ENCODE measurements around the gene CAMK2D.

- TF ChIP-seq ZFP3 (CRISPR knock-in tag; IDR thresholded peaks at IDR 0.05), result no peak
- TF ChIP-seq, protein P1, sequence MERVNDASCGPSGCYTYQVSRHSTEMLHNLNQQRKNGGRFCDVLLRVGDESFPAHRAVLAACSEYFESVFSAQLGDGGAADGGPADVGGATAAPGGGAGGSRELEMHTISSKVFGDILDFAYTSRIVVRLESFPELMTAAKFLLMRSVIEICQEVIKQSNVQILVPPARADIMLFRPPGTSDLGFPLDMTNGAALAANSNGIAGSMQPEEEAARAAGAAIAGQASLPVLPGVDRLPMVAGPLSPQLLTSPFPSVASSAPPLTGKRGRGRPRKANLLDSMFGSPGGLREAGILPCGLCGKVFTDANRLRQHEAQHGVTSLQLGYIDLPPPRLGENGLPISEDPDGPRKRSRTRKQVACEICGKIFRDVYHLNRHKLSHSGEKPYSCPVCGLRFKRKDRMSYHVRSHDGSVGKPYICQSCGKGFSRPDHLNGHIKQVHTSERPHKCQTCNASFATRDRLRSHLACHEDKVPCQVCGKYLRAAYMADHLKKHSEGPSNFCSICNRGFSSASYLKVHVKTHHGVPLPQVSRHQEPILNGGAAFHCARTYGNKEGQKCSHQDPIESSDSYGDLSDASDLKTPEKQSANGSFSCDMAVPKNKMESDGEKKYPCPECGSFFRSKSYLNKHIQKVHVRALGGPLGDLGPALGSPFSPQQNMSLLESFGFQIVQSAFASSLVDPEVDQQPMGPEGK (CRISPR knock-in tag; IDR thresholded peaks at IDR 0.05; ENCODE audit: borderline replicate concordance), result no peak
- no peak for TF ChIP-seq ZC3H10 (CRISPR knock-in tag; IDR thresholded peaks at IDR 0.05)
- TF ChIP-seq CSDC2 (CRISPR knock-in tag; IDR thresholded peaks at IDR 0.05), result no peak
- no peak for TF ChIP-seq ISL1 (CRISPR knock-in tag; IDR thresholded peaks at IDR 0.05)
- TF ChIP-seq, protein P2, sequence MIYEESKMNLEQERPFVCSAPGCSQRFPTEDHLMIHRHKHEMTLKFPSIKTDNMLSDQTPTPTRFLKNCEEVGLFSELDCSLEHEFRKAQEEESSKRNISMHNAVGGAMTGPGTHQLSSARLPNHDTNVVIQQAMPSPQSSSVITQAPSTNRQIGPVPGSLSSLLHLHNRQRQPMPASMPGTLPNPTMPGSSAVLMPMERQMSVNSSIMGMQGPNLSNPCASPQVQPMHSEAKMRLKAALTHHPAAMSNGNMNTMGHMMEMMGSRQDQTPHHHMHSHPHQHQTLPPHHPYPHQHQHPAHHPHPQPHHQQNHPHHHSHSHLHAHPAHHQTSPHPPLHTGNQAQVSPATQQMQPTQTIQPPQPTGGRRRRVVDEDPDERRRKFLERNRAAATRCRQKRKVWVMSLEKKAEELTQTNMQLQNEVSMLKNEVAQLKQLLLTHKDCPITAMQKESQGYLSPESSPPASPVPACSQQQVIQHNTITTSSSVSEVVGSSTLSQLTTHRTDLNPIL (CRISPR knock-in tag; IDR thresholded peaks at IDR 0.05; ENCODE audit: low read depth), result no peak
- TF ChIP-seq RARB (CRISPR knock-in tag; IDR thresholded peaks at IDR 0.05), result no peak
- TF ChIP-seq ESRRG (CRISPR knock-in tag; IDR thresholded peaks at IDR 0.05), result no peak
Observed at GRCh38 chr4:113539408-113539807, 222.1 kb downstream of the CAMK2D start.
